A673 (cell line): ENCODE measurements around the gene PRSS35. TPM values are rescaled to one million over a fixed set of nuclear protein-coding genes. Genes with fewer than 3 reads are reported as not detected.
"Not testable (repeated sequence)": the region's sequence is repeated elsewhere in the genome, so short reads cannot be mapped to it uniquely, and the experiment has no call there.

Experiments
- BruUV-seq: library from RNA; stranded (reverse); fragments of 400-500 nt; replicated peaks from 2 replicates; lab custom pipeline; 2021; lab: Mats Ljungman, UMichigan
- CTCF ChIA-PET: fragments of 300-600 bp; sonication (Branson Sonifier 250); formaldehyde crosslinking; loops from one replicate; lab custom pipeline; 2022; ENCODE audit warnings: antibody characterized with exemption; lab: Charles Lee
- POLR2A ChIA-PET: fragments of 300-600 bp; sonication (Branson Sonifier 250); formaldehyde crosslinking; loops from one replicate; lab custom pipeline; 2022; ENCODE audit warnings: antibody characterized with exemption; ENCODE audit not compliant: low non-redundant PET; lab: Charles Lee
- DNase-seq: peaks from one replicate; pipeline ENCODE4 v3.0.0-alpha.2; 2015; ENCODE audit warnings: low spot score
- H3K27ac ChIP-seq: fragments of 200-600 bp; sonication (generic); 2 replicates; pipeline ENCODE4 v1.5.1; 2016; ENCODE audit warnings: mixed run types, low read depth, mild to moderate bottlenecking, mixed read lengths, antibody characterized with exemption, low read length; ENCODE audit not compliant: poor library complexity, severe bottlenecking
- H3K27me3 ChIP-seq: fragments of 200-600 bp; sonication (generic); replicated peaks from 2 replicates; pipeline ENCODE4 v1.6.1; 2017; ENCODE audit warnings: mixed run types, low read depth, mild to moderate bottlenecking, mixed read lengths, antibody characterized with exemption, low read length; ENCODE audit not compliant: insufficient read depth, poor library complexity
- H3K36me3 ChIP-seq: fragments of 200-600 bp; sonication (generic); 2 replicates; pipeline ENCODE4 v1.6.1; 2016; ENCODE audit warnings: mixed run types, mild to moderate bottlenecking, mixed read lengths, antibody characterized with exemption, low read length; ENCODE audit not compliant: insufficient read depth, poor library complexity, severe bottlenecking
- H3K4me1 ChIP-seq: fragments of 200-600 bp; sonication (generic); 2 replicates; pipeline ENCODE4 v1.6.1; 2017; ENCODE audit warnings: mixed run types, mild to moderate bottlenecking, mixed read lengths, antibody characterized with exemption, low read length; ENCODE audit not compliant: insufficient read depth, poor library complexity, severe bottlenecking
- H3K4me3 ChIP-seq: fragments of 200-600 bp; sonication (generic); 2 replicates; pipeline ENCODE4 v1.5.1; 2016; ENCODE audit warnings: low read depth, mixed run types, mild to moderate bottlenecking, mixed read lengths, low read length; ENCODE audit not compliant: poor library complexity, severe bottlenecking
- H3K9me3 ChIP-seq: fragments of 200-600 bp; sonication (generic); 2 replicates; pipeline ENCODE4 v1.6.1; 2016; ENCODE audit warnings: mixed run types, low read depth, mild to moderate bottlenecking, mixed read lengths, antibody characterized with exemption, low read length; ENCODE audit not compliant: poor library complexity, severe bottlenecking
- CTCF ChIP-seq: fragments of 300-800, 200-600 bp; sonication (generic); conservative IDR thresholded peaks from 2 replicates; pipeline ENCODE4 v1.5.1; 2017; ENCODE audit warnings: low read depth, mild to moderate bottlenecking, antibody characterized with exemption, low read length, moderate library complexity, mixed read lengths
- EZH2 ChIP-seq: fragments of 200-600 bp; sonication (generic); IDR thresholded peaks from 2 replicates; pipeline ENCODE4 v1.6.1; 2017; ENCODE audit warnings: borderline replicate concordance, low read depth, mild to moderate bottlenecking, mixed read lengths, antibody characterized with exemption, low read length; ENCODE audit not compliant: poor library complexity, severe bottlenecking
- intact Hi-C: fragments of 100-400 bp; cut with micrococcal nuclease; formaldehyde crosslinking; loops from one replicate; pipeline ENCODE4 v1.10.0; 2022; ENCODE audit not compliant: unreplicated experiment
- total RNA-seq: library from RNA; stranded (reverse); gene quantifications from 2 replicates; pipeline ENCODE4 v1.2.3, GENCODE V29; 2021

Gene PRSS35
- total RNA-seq, 1 experiment from 2014 or later = 112 TPM

GRCh38 chr6:83558975-83559374 is 46.6 kb downstream of the PRSS35 start:
- intact Hi-C loops = no loop called here
- CTCF ChIA-PET = no interaction called here
- POLR2A ChIA-PET = no interaction called here
- H3K9me3 ChIP-seq = no peaks in the 10 kb centered on the region
- H3K36me3 ChIP-seq = no peaks in the 10 kb centered on the region
- H3K4me3 ChIP-seq = no peak overlapping the region
- H3K27me3 ChIP-seq = no peaks in the 10 kb centered on the region
- no peak for TF ChIP-seq EZH2
- no peak for TF ChIP-seq CTCF
- H3K27ac ChIP-seq = no peak overlapping the region
- H3K4me1 ChIP-seq = no peaks in the 10 kb centered on the region
- no peak for DNase-seq
- BruUV-seq = no TSS peak

GRCh38 chr6:83571663-83572185 is 59.4 kb downstream of the PRSS35 start:
- H3K4me3 ChIP-seq, H3K4me1 ChIP-seq, H3K9me3 ChIP-seq, BruUV-seq, CTCF ChIA-PET, H3K27ac ChIP-seq, H3K27me3 ChIP-seq, DNase-seq, H3K36me3 ChIP-seq, POLR2A ChIA-PET, intact Hi-C loops: not testable (repeated sequence)

- Histone ChIP-seq H3K9me3 (no peaks in the 10 kb centered on the region), H3K4me3 (no peak overlapping the region), H3K36me3 (no peaks in the 10 kb centered on the region), H3K27ac (no peak overlapping the region), H3K4me1 (no peaks in the 10 kb centered on the region), H3K27me3 (no peaks in the 10 kb centered on the region)
- no peak for TF ChIP-seq EZH2
- no peak for TF ChIP-seq CTCF
- BruUV-seq = no TSS peak
- intact Hi-C loops = no loop called here
- CTCF ChIA-PET = no interaction called here
- DNase-seq = no peak
- POLR2A ChIA-PET = no interaction called here
Measured at GRCh38 chr6:83574783-83575182, 62.4 kb downstream of the PRSS35 start.

Other genes with a start within 250 kb of the PRSS35 start
- 78.3 and 78.8 TPM in 2 replicates for gene ME1, start 81.5 kb upstream of the PRSS35 start, total RNA-seq
- 0.55 and 0.62 TPM in 2 replicates for gene SNAP91, start 196.6 kb downstream of the PRSS35 start, total RNA-seq